Fibroblast of mammary gland (primary cell): ENCODE data around the gene MIOX.

ENCODE experiments used
- DNase-seq: peaks from one replicate; pipeline ENCODE4 v3.0.0-alpha.2; 2010; ENCODE audit warnings: low read depth
- H3K4me3 ChIP-seq: 2 replicates; pipeline ENCODE4 v1.5.1; 2011; ENCODE audit warnings: low read depth, mild to moderate bottlenecking, low read length, moderate library complexity; ENCODE audit not compliant: control insufficient read depth
- CTCF ChIP-seq: conservative IDR thresholded peaks from 2 replicates; pipeline ENCODE4 v1.5.1; 2011; ENCODE audit warnings: low read depth, low read length, inconsistent platforms; ENCODE audit not compliant: control insufficient read depth, insufficient read depth

Gene MIOX

GRCh38 chr22:50486561-50487289 lies at the start of gene MIOX:
TSS of gene MIOX (plus strand) at chr22:50486859. CDS start at chr22:50486898, 39 bp downstream.
- H3K4me3 ChIP-seq: no peak within 1 kb of the TSS
- no peak for DNase-seq
- no peak for TF ChIP-seq CTCF

GRCh38 chr22:50437511-50438304 lies 49.0 kb upstream of the MIOX start:
- H3K4me3 ChIP-seq: no peak overlapping the region
- TF ChIP-seq CTCF: no peak
- no peak for DNase-seq

GRCh38 chr22:50438305-50439275 lies 48.1 kb upstream of the MIOX start:
- TF ChIP-seq CTCF: no peak
- H3K4me3 ChIP-seq: no peak overlapping the region

GRCh38 chr22:50439314-50439870 lies 47.3 kb upstream of the MIOX start:
- no peak for DNase-seq
- H3K4me3 ChIP-seq: no peak overlapping the region
- no peak for TF ChIP-seq CTCF

More at GRCh38 chr22:50438305-50439275, 48.1 kb upstream of the MIOX start:
- no peak for DNase-seq

- TF ChIP-seq CTCF: no peak
- H3K4me3 ChIP-seq: no peak overlapping the region
- no peak for DNase-seq
These were observed 46.8 kb upstream of the MIOX start for GRCh38 chr22:50439871-50440331.

GRCh38 chr22:50440544-50441249 lies 46.0 kb upstream of the MIOX start:
- TF ChIP-seq CTCF: no peak
- H3K4me3 ChIP-seq: no peak overlapping the region
- no peak for DNase-seq
